Endodermal cell (in vitro differentiated cells): ENCODE measurements around the gene ACTBL2. TPM values are rescaled to one million over a fixed set of nuclear protein-coding genes. Genes with fewer than 3 reads are reported as not detected.

Experiments used
- DNase-seq: peaks from one replicate; pipeline ENCODE4 v3.0.0-alpha.2; 2017
- H3K27ac ChIP-seq: 2 replicates; pipeline ENCODE4 v1.5.1; 2013; ENCODE audit warnings: mild to moderate bottlenecking, low read depth, low read length, moderate library complexity
- H3K27me3 ChIP-seq: 2 replicates; pipeline ENCODE4 v1.6.1; 2013; ENCODE audit warnings: mild to moderate bottlenecking, low read length, moderate library complexity; ENCODE audit not compliant: insufficient read depth, control insufficient read depth, poor library complexity, severe bottlenecking
- H3K36me3 ChIP-seq: 2 replicates; pipeline ENCODE4 v1.7.0; 2013; ENCODE audit warnings: mild to moderate bottlenecking, low read length, moderate library complexity; ENCODE audit not compliant: control insufficient read depth, insufficient read depth
- H3K4me1 ChIP-seq: one replicate; pipeline ENCODE4 v1.7.0; 2013; ENCODE audit warnings: low read length; ENCODE audit not compliant: control insufficient read depth, insufficient read depth
- H3K4me3 ChIP-seq: 2 replicates; pipeline ENCODE4 v1.5.1; 2013; ENCODE audit warnings: mild to moderate bottlenecking, low read length, moderate library complexity
- H3K9ac ChIP-seq: 2 replicates; pipeline ENCODE4 v1.6.1; 2013; ENCODE audit warnings: mild to moderate bottlenecking, low read length, moderate library complexity; ENCODE audit not compliant: poor library complexity, severe bottlenecking; ENCODE audit errors: extremely low read depth
- H3K9me3 ChIP-seq: 2 replicates; pipeline ENCODE4 v1.6.1; 2013; ENCODE audit warnings: mild to moderate bottlenecking, low read length, moderate library complexity; ENCODE audit not compliant: control insufficient read depth
- H3K27ac Mint-ChIP-seq: 2 replicates; pipeline ENCODE4 v1.8.0; 2020; ENCODE audit warnings: mixed read lengths
- H3K27me3 Mint-ChIP-seq: 2 replicates; pipeline ENCODE4 v1.8.0; 2021; ENCODE audit warnings: mild to moderate bottlenecking, mixed read lengths; ENCODE audit not compliant: insufficient read depth
- H3K36me3 Mint-ChIP-seq: 2 replicates; pipeline ENCODE4 v1.8.0; 2020; ENCODE audit warnings: low read depth, mixed read lengths
- H3K4me1 Mint-ChIP-seq: 2 replicates; pipeline ENCODE4 v1.8.0; 2020; ENCODE audit warnings: mixed read lengths
- H3K4me3 Mint-ChIP-seq: 2 replicates; pipeline ENCODE4 v1.8.0; 2020; ENCODE audit warnings: mild to moderate bottlenecking, moderate library complexity, mixed read lengths
- H3K9me3 Mint-ChIP-seq: 2 replicates; pipeline ENCODE4 v1.8.0; 2020; ENCODE audit warnings: mild to moderate bottlenecking, mixed read lengths
- WGBS, 2 experiments: methylation state at CpG; one replicate each; pipeline versions ENCODE4 v1.1.5 to v1.1.7; 2013; ENCODE audit warnings: missing lambda C conversion rate in 2 of 2, mixed read lengths in 1 of 2; ENCODE audit not compliant: insufficient coverage in 1 of 2, insufficient read length in 1 of 2; 5-methylcytosine and 5-hydroxymethylcytosine counted together
- total RNA-seq, 2 donors: library from RNA; stranded (reverse); fragmentation: NEBNext Ultra II Directional in 1 of 2; extraction: Animal tissue kit (Norgen Biotek cat#: 25700) in 1 of 2; gene quantifications; 2 replicates in 1 of 2; 3 replicates in 1 of 2; pipeline ENCODE4 v1.2.1, GENCODE V29; 2021
- TF ChIP-seq, protein P1 (sequence below): fragments of 200-600 bp; sonication (generic); conservative IDR thresholded peaks from 2 replicates; pipeline ENCODE4 v1.5.0; 2021; ENCODE audit warnings: antibody characterized with exemption, mild to moderate bottlenecking

Gene ACTBL2
- total RNA-seq, 2 donors from 2014 or later = not detected

GRCh38 chr5:57453728-57454127 is 28.9 kb downstream of the ACTBL2 start:
- Histone ChIP-seq H3K36me3 (no peaks in the 10 kb centered on the region), H3K4me3 (no peak overlapping the region), H3K9ac (no peak overlapping the region), H3K27ac (no peak overlapping the region), H3K4me1 (no peaks in the 10 kb centered on the region), H3K27me3 (no peaks in the 10 kb centered on the region), H3K9me3 (no peaks in the 10 kb centered on the region)
- no peaks in the 10 kb centered on the region for H3K4me1 Mint-ChIP-seq
- H3K27ac Mint-ChIP-seq = no peak overlapping the region
- H3K9me3 Mint-ChIP-seq = no peaks in the 10 kb centered on the region
- WGBS, 2 experiments = 92% methylated on average over 3 of the region's 4 CpGs; no CpG with 5 or more reads in 1 of the 2 experiments
- H3K36me3 Mint-ChIP-seq = no peaks in the 10 kb centered on the region
- no peak overlapping the region for H3K4me3 Mint-ChIP-seq
- TF ChIP-seq, protein P1, sequence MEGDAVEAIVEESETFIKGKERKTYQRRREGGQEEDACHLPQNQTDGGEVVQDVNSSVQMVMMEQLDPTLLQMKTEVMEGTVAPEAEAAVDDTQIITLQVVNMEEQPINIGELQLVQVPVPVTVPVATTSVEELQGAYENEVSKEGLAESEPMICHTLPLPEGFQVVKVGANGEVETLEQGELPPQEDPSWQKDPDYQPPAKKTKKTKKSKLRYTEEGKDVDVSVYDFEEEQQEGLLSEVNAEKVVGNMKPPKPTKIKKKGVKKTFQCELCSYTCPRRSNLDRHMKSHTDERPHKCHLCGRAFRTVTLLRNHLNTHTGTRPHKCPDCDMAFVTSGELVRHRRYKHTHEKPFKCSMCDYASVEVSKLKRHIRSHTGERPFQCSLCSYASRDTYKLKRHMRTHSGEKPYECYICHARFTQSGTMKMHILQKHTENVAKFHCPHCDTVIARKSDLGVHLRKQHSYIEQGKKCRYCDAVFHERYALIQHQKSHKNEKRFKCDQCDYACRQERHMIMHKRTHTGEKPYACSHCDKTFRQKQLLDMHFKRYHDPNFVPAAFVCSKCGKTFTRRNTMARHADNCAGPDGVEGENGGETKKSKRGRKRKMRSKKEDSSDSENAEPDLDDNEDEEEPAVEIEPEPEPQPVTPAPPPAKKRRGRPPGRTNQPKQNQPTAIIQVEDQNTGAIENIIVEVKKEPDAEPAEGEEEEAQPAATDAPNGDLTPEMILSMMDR = no peak
- DNase-seq = no peak
- no peaks in the 10 kb centered on the region for H3K27me3 Mint-ChIP-seq

DNA sequence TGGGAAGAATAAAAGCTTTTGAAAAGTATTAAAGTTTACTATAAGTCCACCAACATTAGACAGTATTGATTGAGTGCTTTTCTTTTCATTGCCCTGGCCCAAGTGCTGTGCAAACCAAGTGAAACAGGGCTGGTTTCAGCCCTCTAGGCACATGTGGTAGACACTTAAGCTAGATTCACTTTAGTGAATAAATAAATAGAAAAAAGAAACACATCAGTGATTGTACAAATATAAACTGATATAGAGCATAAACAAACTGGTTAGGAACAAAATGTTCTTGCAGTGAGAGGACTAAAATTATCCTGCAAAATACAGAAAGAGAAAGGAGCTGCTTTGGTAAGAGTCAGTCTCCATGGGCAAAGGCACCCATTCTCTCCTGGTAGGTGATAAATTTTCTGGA is 29.7 kb downstream of the ACTBL2 start:
- H3K27me3 Mint-ChIP-seq = no peaks in the 10 kb centered on the region

GRCh38 chr5:57450991-57451876 is 31.4 kb downstream of the ACTBL2 start:
- Mint-ChIP-seq H3K4me1 (no peaks in the 10 kb centered on the region), H3K9me3 (no peaks in the 10 kb centered on the region), H3K27me3 (no peaks in the 10 kb centered on the region), H3K4me3 (no peak overlapping the region), H3K27ac (no peak overlapping the region), H3K36me3 (no peaks in the 10 kb centered on the region)
- H3K9me3 ChIP-seq = no peaks in the 10 kb centered on the region
- no peak overlapping the region for H3K9ac ChIP-seq
- 92 to 94% methylated on average over 3 to 4 of the region's 4 CpGs for WGBS, 2 experiments
- no peak for DNase-seq
- H3K4me3 ChIP-seq = no peak overlapping the region
- no peaks in the 10 kb centered on the region for H3K36me3 ChIP-seq
- no peak overlapping the region for H3K27ac ChIP-seq
- no peaks in the 10 kb centered on the region for H3K27me3 ChIP-seq
- H3K4me1 ChIP-seq = no peaks in the 10 kb centered on the region
- TF ChIP-seq, protein P1 = no peak

More for the DNA sequence above, 29.7 kb downstream of the ACTBL2 start:
- Histone ChIP-seq H3K4me3 (no peak overlapping the region), H3K9me3 (no peaks in the 10 kb centered on the region), H3K27me3 (no peaks in the 10 kb centered on the region), H3K36me3 (no peaks in the 10 kb centered on the region), H3K27ac (no peak overlapping the region), H3K9ac (no peak overlapping the region), H3K4me1 (no peaks in the 10 kb centered on the region)
- Mint-ChIP-seq H3K36me3 (no peaks in the 10 kb centered on the region), H3K9me3 (no peaks in the 10 kb centered on the region), H3K27ac (no peak overlapping the region), H3K4me1 (no peaks in the 10 kb centered on the region), H3K4me3 (no peak overlapping the region)
- TF ChIP-seq, protein P1 = no peak
- no peak for DNase-seq
